ENCODE data around the gene TMC2.
A peak's percentile ranks its signal among the peaks of the same experiment; 100 is the strongest.

The TMC2 gene

DNA sequence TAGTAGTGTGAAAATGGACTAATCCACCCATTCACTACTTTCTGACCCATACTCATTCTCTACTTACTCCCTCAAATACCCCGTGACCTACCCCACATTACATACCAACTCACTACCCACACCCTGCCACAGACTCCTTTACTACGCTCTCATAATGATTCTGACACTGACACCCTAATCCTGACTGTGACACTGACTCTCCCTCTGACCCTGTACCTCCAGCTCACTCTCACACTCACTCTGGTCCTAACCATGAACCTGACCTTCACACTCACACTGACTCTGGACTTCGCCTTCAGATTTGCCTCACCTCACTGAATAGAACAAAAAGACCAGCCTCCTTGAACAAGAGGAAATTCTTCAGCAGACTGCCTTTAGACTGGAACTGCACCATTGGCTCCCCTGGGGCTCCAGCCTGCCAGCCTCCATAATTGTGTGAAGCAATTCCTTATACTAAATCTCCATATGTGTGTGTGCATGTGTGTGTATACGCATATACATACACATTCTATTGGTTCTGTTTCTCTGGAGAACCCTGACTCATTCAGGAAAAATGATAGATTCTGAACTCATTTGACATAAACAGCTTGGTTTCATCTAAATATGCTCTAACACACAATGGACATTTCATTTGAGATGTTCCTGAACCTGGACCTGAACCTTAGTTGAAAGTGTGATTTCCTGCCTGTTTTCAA lies 17.1 kb upstream of the TMC2 start:
- TF ChIP-seq POLR2AphosphoS5 (IDR thresholded peaks at IDR 0.05; ENCODE audit: low read depth, low read length) (no peak), SIN3A (IDR thresholded peaks at IDR 0.05; ENCODE audit: borderline replicate concordance, insufficient read depth, low read length) (no peak), TAF1 (IDR thresholded peaks at IDR 0.05; ENCODE audit: borderline replicate concordance, insufficient read depth, low read length) (no peak), REST (IDR thresholded peaks at IDR 0.05; ENCODE audit: insufficient read depth in 1 of 2, low read depth in 2 of 2, low read length in 2 of 2) (no peak), FOXP2 (optimal IDR thresholded peaks at IDR 0.05; ENCODE audit: borderline replicate concordance, extremely low read depth, extremely low read length, insufficient read depth) (no peak)

- TF ChIP-seq FOXP2 (optimal IDR thresholded peaks at IDR 0.05; ENCODE audit: borderline replicate concordance, extremely low read depth, extremely low read length, insufficient read depth) = no peak
- no peak for TF ChIP-seq REST (IDR thresholded peaks at IDR 0.05; ENCODE audit: insufficient read depth in 1 of 2, low read depth in 2 of 2, low read length in 2 of 2)
- TF ChIP-seq SIN3A (IDR thresholded peaks at IDR 0.05; ENCODE audit: borderline replicate concordance, insufficient read depth, low read length) = no peak
- no peak for TF ChIP-seq TAF1 (IDR thresholded peaks at IDR 0.05; ENCODE audit: borderline replicate concordance, insufficient read depth, low read length)
- no peak for TF ChIP-seq POLR2AphosphoS5 (IDR thresholded peaks at IDR 0.05; ENCODE audit: low read depth, low read length)
Measured at GRCh38 chr20:2520617-2521016, 15.8 kb upstream of the TMC2 start.

GRCh38 chr20:2521369-2522305 lies 14.7 kb upstream of the TMC2 start:
- TF ChIP-seq SIN3A (IDR thresholded peaks at IDR 0.05; ENCODE audit: borderline replicate concordance, insufficient read depth, low read length) (no peak), REST (IDR thresholded peaks at IDR 0.05; ENCODE audit: insufficient read depth in 1 of 2, low read depth in 2 of 2, low read length in 2 of 2) (no peak), TAF1 (IDR thresholded peaks at IDR 0.05; ENCODE audit: borderline replicate concordance, insufficient read depth, low read length) (no peak), FOXP2 (optimal IDR thresholded peaks at IDR 0.05; ENCODE audit: borderline replicate concordance, extremely low read depth, extremely low read length, insufficient read depth) (no peak), POLR2AphosphoS5 (IDR thresholded peaks at IDR 0.05; ENCODE audit: low read depth, low read length) (no peak)

- no peak; a peak in 1 of 4 replicates for TF ChIP-seq REST (IDR thresholded peaks at IDR 0.05; ENCODE audit: insufficient read depth in 1 of 2, low read depth in 2 of 2, low read length in 2 of 2)
- peak; percentile 63; the same call in 1 of the 2 replicates for TF ChIP-seq POLR2AphosphoS5 (IDR thresholded peaks at IDR 0.05; ENCODE audit: low read depth, low read length)
- peak; percentile 14 for TF ChIP-seq FOXP2 (optimal IDR thresholded peaks at IDR 0.05; ENCODE audit: borderline replicate concordance, extremely low read depth, extremely low read length, insufficient read depth)
- TF ChIP-seq TAF1 (IDR thresholded peaks at IDR 0.05; ENCODE audit: borderline replicate concordance, insufficient read depth, low read length) = no peak
Measured at GRCh38 chr20:2523919-2524708, 12.3 kb upstream of the TMC2 start.

Data from PFSK-1 (cell line).